A549 (cell line): Measurements from ENCODE around the gene CDH4. TPM values are rescaled to one million over a fixed set of nuclear protein-coding genes. Genes with fewer than 3 reads are reported as not detected.

Source experiments
- ATAC-seq, 2 experiments: fragments of 200-7000 bp in 1 of 2; fragments of >200 bp in 1 of 2; cut with Nextera tagmentation in 1 of 2; cut with Tn5 transposase in 1 of 2; 3 replicates each; pipeline versions ENCODE4 v1.8.0 to v1.9.1; 2018 to 2020; ENCODE audit warnings: mild to moderate bottlenecking in 1 of 2, moderate library complexity in 1 of 2
- CTCF ChIA-PET: fragments of 300-600 bp; sonication (Branson Sonifier 250); formaldehyde crosslinking; extraction: SDS; loops from one replicate; lab custom pipeline; 2021; ENCODE audit warnings: antibody characterized with exemption, inconsistent platforms; lab: Yijun Ruan, JAX
- POLR2A ChIA-PET: fragments of 350-600 bp; formaldehyde crosslinking; extraction: SDS; loops from one replicate; lab custom pipeline; 2021; ENCODE audit warnings: antibody characterized with exemption, inconsistent platforms; lab: Yijun Ruan, JAX
- DNase-seq, 2 experiments: peaks; one replicate each; pipeline versions ENCODE4 v3.0.0 to v3.0.0-alpha.2; 2011 to 2016; ENCODE audit warnings: low read depth in 1 of 2, low spot score in 1 of 2
- FAIRE-seq: peaks from 2 replicates; lab custom pipeline; 2011; peaks lifted over from hg19 to GRCh38; lab: Jason Lieb, UNC
- H3K27ac ChIP-seq, 2 experiments: fragments of >200 bp; sonication (Bioruptor Twin); formaldehyde crosslinking; 3 replicates each; pipeline ENCODE4 v1.5.1; 2016 to 2017
- H3K4me1 ChIP-seq: fragments of >200 bp; sonication (Bioruptor Twin); formaldehyde crosslinking; 3 replicates; pipeline ENCODE4 v1.6.1; 2016
- H3K4me2 ChIP-seq: fragments of >200 bp; sonication (Bioruptor Twin); formaldehyde crosslinking; 3 replicates; pipeline ENCODE4 v1.6.1; 2016
- H3K4me3 ChIP-seq: fragments of >200 bp; sonication (Bioruptor Twin); formaldehyde crosslinking; 3 replicates; pipeline ENCODE4 v1.5.1; 2016
- H3K9me3 ChIP-seq: fragments of >200 bp; sonication (Bioruptor Twin); formaldehyde crosslinking; 3 replicates; pipeline ENCODE4 v1.6.1; 2016
- CBX8 ChIP-seq: fragments of 200-600 bp; sonication (generic); IDR thresholded peaks from 2 replicates; pipeline ENCODE4 v1.6.1; 2016
- CHD2 ChIP-seq: fragments of 150-350 bp; IDR thresholded peaks from 2 replicates; pipeline ENCODE4 v1.6.1; 2014; ENCODE audit warnings: low read length; ENCODE audit not compliant: partially characterized antibody
- E2F6 ChIP-seq: IDR thresholded peaks from 2 replicates; pipeline ENCODE4 v1.6.1; 2012; ENCODE audit warnings: low read depth, borderline replicate concordance
- EHMT2 ChIP-seq: fragments of 200-600 bp; sonication (generic); IDR thresholded peaks from 2 replicates; pipeline ENCODE4 v1.6.1; 2016; ENCODE audit warnings: antibody characterized with exemption, low read depth, mild to moderate bottlenecking, moderate library complexity
- ELK1 ChIP-seq: fragments of 150-350 bp; IDR thresholded peaks from 2 replicates; pipeline ENCODE4 v1.6.1; 2014; ENCODE audit warnings: low read depth, mild to moderate bottlenecking, low read length
- FOSB ChIP-seq: fragments of 250-450 bp; sonication (Bioruptor Pico); IDR thresholded peaks from 2 replicates; pipeline ENCODE4 v1.5.0; 2020; ENCODE audit warnings: mild to moderate bottlenecking, moderate library complexity
- FOXS1 ChIP-seq: fragments of 250-450 bp; sonication (Bioruptor Pico); IDR thresholded peaks from 2 replicates; pipeline ENCODE4 v1.5.0; 2020; ENCODE audit warnings: mild to moderate bottlenecking, moderate library complexity
- HES2 ChIP-seq: fragments of >200 bp; sonication (Bioruptor Twin); formaldehyde crosslinking; IDR thresholded peaks from 2 replicates; pipeline ENCODE4 v1.6.1; 2016
- HEYL ChIP-seq: fragments of 250-450 bp; sonication (Bioruptor Pico); IDR thresholded peaks from 2 replicates; pipeline ENCODE4 v1.8.0; 2021; ENCODE audit warnings: mild to moderate bottlenecking, moderate library complexity
- HMGXB4 ChIP-seq: fragments of 250-450 bp; sonication (Bioruptor Pico); IDR thresholded peaks from 2 replicates; pipeline ENCODE4 v1.5.0; 2021; ENCODE audit warnings: mild to moderate bottlenecking, moderate library complexity, borderline replicate concordance
- KDM1A ChIP-seq: fragments of 200-600 bp; sonication (generic); IDR thresholded peaks from 2 replicates; pipeline ENCODE4 v1.6.1; 2016; ENCODE audit warnings: low read depth, mild to moderate bottlenecking
- MAFK ChIP-seq: fragments of 450-650 bp; IDR thresholded peaks from 2 replicates; pipeline ENCODE4 v1.6.1; 2014; ENCODE audit not compliant: partially characterized antibody
- MAX ChIP-seq: IDR thresholded peaks from 2 replicates; pipeline ENCODE4 v1.6.1; 2012
- MAZ ChIP-seq: fragments of 150-350 bp; IDR thresholded peaks from 2 replicates; pipeline ENCODE4 v1.6.1; 2014; ENCODE audit warnings: antibody characterized with exemption, low read depth, low read length, borderline replicate concordance
- NR3C1 ChIP-seq: fragments of >200 bp; sonication (Bioruptor Twin); formaldehyde crosslinking; IDR thresholded peaks from 3 replicates; pipeline ENCODE4 v1.6.1; 2017
- PBX3 ChIP-seq: IDR thresholded peaks from 2 replicates; pipeline ENCODE4 v1.6.1; 2012
- PHF8 ChIP-seq: fragments of 200-600 bp; sonication (generic); IDR thresholded peaks from 2 replicates; pipeline ENCODE4 v1.6.1; 2016; ENCODE audit warnings: low read depth, mild to moderate bottlenecking, antibody characterized with exemption, moderate library complexity, borderline replicate concordance
- POLR2A ChIP-seq: IDR thresholded peaks from 2 replicates; pipeline ENCODE4 v1.6.1; 2012; ENCODE audit warnings: mild to moderate bottlenecking, low read length
- RARB ChIP-seq: fragments of 250-450 bp; sonication (Bioruptor Pico); IDR thresholded peaks from 2 replicates; pipeline ENCODE4 v1.8.0; 2021; ENCODE audit warnings: mild to moderate bottlenecking, moderate library complexity
- RNF2 ChIP-seq: fragments of 200-600 bp; sonication (generic); IDR thresholded peaks from 2 replicates; pipeline ENCODE4 v1.6.1; 2016; ENCODE audit warnings: low read depth, mild to moderate bottlenecking, antibody characterized with exemption, moderate library complexity, borderline replicate concordance
- SMC3 ChIP-seq: fragments of >200 bp; sonication (Bioruptor Twin); formaldehyde crosslinking; IDR thresholded peaks from 3 replicates; pipeline ENCODE4 v1.6.1; 2018; ENCODE audit warnings: inconsistent platforms
- TFCP2L1 ChIP-seq: fragments of 250-450 bp; sonication (Bioruptor Pico); IDR thresholded peaks from 2 replicates; pipeline ENCODE4 v1.5.0; 2021; ENCODE audit warnings: mild to moderate bottlenecking
- ZC3H11A ChIP-seq: fragments of 450-650 bp; IDR thresholded peaks from 2 replicates; pipeline ENCODE4 v1.6.1; 2014; ENCODE audit warnings: antibody characterized with exemption, mild to moderate bottlenecking
- ZNF302 ChIP-seq: fragments of 250-450 bp; sonication (Bioruptor Pico); IDR thresholded peaks from 2 replicates; pipeline ENCODE4 v1.9.0; 2021; ENCODE audit warnings: inconsistent platforms, mild to moderate bottlenecking, moderate library complexity
- ZSCAN20 ChIP-seq: fragments of 250-450 bp; sonication (Bioruptor Pico); IDR thresholded peaks from 2 replicates; pipeline ENCODE4 v1.8.0; 2022; ENCODE audit warnings: mild to moderate bottlenecking, moderate library complexity
- WGBS: methylation state at CpG from one replicate; pipeline ENCODE4 v1.1.6; 2017; ENCODE audit errors: missing lambda C conversion rate; 5-methylcytosine and 5-hydroxymethylcytosine counted together
- polyA plus RNA-seq, 4 experiments: library from polyadenylated mRNA; depleted of rRNA in 3 of 4; stranded (reverse); fragments of >200 nt; fragmentation: RNase III in 1 of 4; extraction: RNeasy Plus Mini Kit Qiagen cat#74134 plus additional on column Dnase treatment in 1 of 4; gene quantifications; 2 replicates in 3 of 4; 3 replicates in 1 of 4; pipeline ENCODE4 v1.2.3, GENCODE V29; 2011 to 2017

CDH4 gene
- polyA plus RNA-seq, 2 of the 4 experiments (the other 2 are of a cell fraction) = 3.4 to 10.3 TPM

GRCh38 chr20:61768571-61769285, 516.7 kb downstream of the CDH4 start:
- Histone ChIP-seq H3K27ac (no peak overlapping the region), H3K4me3 (no peak overlapping the region), H3K4me2 (no peak overlapping the region), H3K9me3 (no peaks in the 10 kb centered on the region), H3K4me1 (no peaks in the 10 kb centered on the region)
- FAIRE-seq (no peak), DNase-seq (no peak), ATAC-seq (no peak)
- TF ChIP-seq FOSB (CRISPR knock-in tag) (no peak), POLR2A (no peak), MAFK (no peak), EHMT2 (no peak), E2F6 (no peak), PHF8 (no peak), ELK1 (no peak), FOXS1 (no peak), ZC3H11A (no peak), ZNF302 (CRISPR knock-in tag) (no peak), RNF2 (no peak), NR3C1 (no peak), KDM1A (no peak), PBX3 (no peak)
- POLR2A ChIA-PET = no interaction called here
- CTCF ChIA-PET = no interaction called here
- 70% methylated on average over 16 of the region's 16 CpGs for WGBS

- DNase-seq (no peak), FAIRE-seq (no peak), ATAC-seq (no peak)
- Histone ChIP-seq H3K9me3 (no peaks in the 10 kb centered on the region), H3K27ac (no peak overlapping the region), H3K4me3 (no peak overlapping the region), H3K4me1 (no peaks in the 10 kb centered on the region), H3K4me2 (no peak overlapping the region)
- WGBS = 67% methylated on average over 11 of the region's 11 CpGs
- CTCF ChIA-PET = no interaction called here
- POLR2A ChIA-PET = no interaction called here
- TF ChIP-seq ZSCAN20 (CRISPR knock-in tag) (no peak), CHD2 (no peak), HMGXB4 (CRISPR knock-in tag) (no peak), TFCP2L1 (no peak), FOSB (CRISPR knock-in tag) (no peak), CBX8 (no peak), KDM1A (no peak), EHMT2 (no peak), MAZ (no peak), MAX (no peak), HEYL (CRISPR knock-in tag) (no peak), RARB (CRISPR knock-in tag) (no peak), PHF8 (no peak), SMC3 (no peak), NR3C1 (no peak), HES2 (no peak)
Observed at GRCh38 chr20:61769286-61769832, 517.3 kb downstream of the CDH4 start.
